ENCODE measurements around the gene ALG3. TPM values are rescaled to one million over a fixed set of nuclear protein-coding genes. Genes with fewer than 3 reads are reported as not detected.
A peak's percentile ranks its signal among the peaks of the same experiment; 100 is the strongest.

ALG3 gene
- polyA plus RNA-seq, 1 experiment, result 35.6 TPM

DNA sequence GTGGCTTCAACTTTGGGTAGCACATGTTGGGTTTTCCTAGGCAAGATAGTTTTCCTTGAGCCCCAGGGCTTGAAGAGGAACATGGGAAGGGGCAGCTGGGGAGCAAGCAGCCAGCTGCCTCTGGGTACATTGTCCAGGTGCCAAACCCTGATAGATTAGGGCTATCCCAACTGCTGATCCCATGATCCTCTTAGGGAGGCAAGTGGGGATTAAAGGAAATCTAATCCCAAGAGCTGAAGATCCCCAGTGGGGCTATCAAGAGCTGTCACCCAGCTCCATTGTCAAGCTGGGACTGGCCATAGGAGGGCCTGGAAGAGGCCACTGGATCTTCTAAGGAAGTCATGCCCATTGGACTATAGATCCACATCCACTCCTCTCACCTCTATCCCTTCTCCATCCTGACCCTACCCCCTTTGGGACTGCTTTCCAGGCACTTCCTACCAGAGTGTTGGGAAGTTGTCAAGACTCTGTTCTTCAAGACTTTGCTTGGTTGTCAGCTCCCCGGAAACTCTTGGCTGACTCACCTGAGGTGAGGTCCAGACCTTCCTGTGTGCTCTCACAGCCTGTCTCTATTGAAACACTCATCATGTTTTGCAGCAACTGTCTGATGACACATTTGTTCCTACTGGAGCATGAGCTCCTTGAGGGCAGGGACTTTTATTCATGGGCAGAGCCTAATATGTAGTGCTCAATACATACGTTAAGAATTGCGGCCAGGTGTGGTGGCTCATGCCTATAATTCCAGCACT lies 6.7 kb upstream of the ALG3 start:
- Histone ChIP-seq H3K27me3 (ENCODE audit: control insufficient read depth, insufficient read depth, low read length) (peaks cover 13% of the 10 kb centered on the region), H3K27ac (ENCODE audit: low read depth, low read length) (no peak overlapping the region), H3K9me3 (ENCODE audit: control insufficient read depth, insufficient read depth, low read length) (no peaks in the 10 kb centered on the region), H3K4me3 (ENCODE audit: low read depth, low read length) (no peak overlapping the region)
- CTCF ChIA-PET, result interaction anchor here (1.1 kb wide), 1 partner anchor 32 kb away, joined by 3 read pairs; no protein-coding TSS in a partner anchor
- no peak for DNase-seq (ENCODE audit: low read depth, low spot score)
- POLR2A ChIA-PET, result no interaction called here
- TF ChIP-seq, protein P1, sequence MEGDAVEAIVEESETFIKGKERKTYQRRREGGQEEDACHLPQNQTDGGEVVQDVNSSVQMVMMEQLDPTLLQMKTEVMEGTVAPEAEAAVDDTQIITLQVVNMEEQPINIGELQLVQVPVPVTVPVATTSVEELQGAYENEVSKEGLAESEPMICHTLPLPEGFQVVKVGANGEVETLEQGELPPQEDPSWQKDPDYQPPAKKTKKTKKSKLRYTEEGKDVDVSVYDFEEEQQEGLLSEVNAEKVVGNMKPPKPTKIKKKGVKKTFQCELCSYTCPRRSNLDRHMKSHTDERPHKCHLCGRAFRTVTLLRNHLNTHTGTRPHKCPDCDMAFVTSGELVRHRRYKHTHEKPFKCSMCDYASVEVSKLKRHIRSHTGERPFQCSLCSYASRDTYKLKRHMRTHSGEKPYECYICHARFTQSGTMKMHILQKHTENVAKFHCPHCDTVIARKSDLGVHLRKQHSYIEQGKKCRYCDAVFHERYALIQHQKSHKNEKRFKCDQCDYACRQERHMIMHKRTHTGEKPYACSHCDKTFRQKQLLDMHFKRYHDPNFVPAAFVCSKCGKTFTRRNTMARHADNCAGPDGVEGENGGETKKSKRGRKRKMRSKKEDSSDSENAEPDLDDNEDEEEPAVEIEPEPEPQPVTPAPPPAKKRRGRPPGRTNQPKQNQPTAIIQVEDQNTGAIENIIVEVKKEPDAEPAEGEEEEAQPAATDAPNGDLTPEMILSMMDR (IDR thresholded peaks at IDR 0.05; ENCODE audit: low read depth, low read length), result no peak

DNA sequence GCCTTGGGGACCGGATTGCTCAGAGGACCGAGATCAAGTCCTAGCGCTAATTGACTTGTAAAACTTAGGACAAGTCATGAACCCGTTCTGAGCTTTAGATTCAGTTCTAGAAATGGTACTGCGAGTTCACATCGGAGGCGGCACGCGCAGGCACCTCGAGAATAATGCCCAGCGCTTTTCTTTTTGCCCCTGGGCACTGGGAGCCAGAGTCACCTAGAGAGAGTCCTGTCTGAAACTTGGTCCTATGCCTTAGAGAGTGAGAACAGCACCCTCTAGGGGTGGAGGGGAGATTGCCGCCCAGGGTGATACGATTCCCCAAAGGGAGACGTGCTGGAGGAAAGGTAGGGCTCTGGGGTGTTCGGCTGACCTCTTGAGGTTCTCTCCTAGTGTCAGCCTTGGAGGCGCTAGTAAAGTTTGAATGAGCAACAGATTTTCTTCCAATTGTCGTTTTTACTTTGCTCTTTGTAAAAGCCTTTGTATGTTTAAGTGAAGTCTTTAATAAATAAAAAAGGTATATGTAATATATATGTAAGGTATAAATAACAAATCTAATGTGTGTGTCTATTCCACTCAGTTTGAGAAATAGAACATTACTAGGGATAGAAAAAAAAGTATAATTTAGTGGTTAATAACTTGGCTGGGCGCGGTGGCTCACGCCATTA lies 1.5 kb upstream of the ALG3 start:
- peak overlapping the region; percentile 88 for H3K4me3 ChIP-seq (ENCODE audit: low read depth, low read length)
- POLR2A ChIA-PET, result interaction anchor here (0.6 to 0.8 kb wide), 2 partner anchors 39 to 65 kb away, joined by 3 to 4 read pairs; no protein-coding TSS in a partner anchor
- TF ChIP-seq, protein P1 (IDR thresholded peaks at IDR 0.05; ENCODE audit: low read depth, low read length), result peak; percentile 97
- H3K27ac ChIP-seq (ENCODE audit: low read depth, low read length), result peak overlapping the region; percentile 68
- peak; percentile 61 for DNase-seq (ENCODE audit: low read depth, low spot score)
- H3K27me3 ChIP-seq (ENCODE audit: control insufficient read depth, insufficient read depth, low read length), result no peaks in the 10 kb centered on the region
- H3K9me3 ChIP-seq (ENCODE audit: control insufficient read depth, insufficient read depth, low read length), result peaks cover 4% of the 10 kb centered on the region; the same call in 1 of the 2 replicates
- CTCF ChIA-PET, result interaction anchor here (0.6 to 2.8 kb wide), 61 partner anchors 8 to 460 kb away, joined by 3 to 22 read pairs (median 4); partner anchors contain the start of genes ABCC5, ABCF3, CAMK2N2 and DVL3

DNA sequence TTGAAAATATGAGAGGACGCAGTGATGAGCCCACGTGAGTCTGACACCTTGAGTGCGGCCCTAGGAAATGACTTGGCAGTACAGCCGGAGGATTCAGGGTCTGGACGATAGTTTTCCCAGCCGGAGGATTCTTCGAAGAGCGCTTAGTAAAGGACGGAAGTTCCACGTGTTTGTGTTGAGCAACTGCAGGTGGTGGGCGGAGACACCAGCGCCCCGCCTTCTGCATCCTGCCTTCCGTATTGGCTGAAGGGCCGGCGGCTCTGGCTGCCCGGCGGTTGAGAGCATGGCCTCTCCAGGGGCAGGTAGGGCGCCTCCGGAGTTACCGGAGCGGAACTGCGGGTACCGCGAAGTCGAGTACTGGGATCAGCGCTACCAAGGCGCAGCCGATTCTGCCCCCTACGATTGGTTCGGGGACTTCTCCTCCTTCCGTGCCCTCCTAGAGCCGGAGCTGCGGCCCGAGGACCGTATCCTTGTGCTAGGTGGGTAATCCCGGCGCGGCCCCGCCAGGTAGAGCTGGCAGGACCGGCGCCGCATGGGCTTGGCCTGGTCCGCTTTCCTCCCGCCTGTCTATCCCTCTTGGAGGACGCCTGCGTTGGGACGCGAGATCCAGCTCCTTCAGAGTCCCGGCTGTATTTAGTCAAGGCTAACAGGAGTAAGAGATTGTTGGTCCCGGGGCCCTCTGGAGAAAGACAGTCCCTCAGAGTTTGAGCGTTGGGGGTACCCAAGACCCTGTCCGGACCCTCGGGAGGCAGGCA lies 827 bp upstream of the ALG3 start, which contains the start of gene EEF1AKMT4:
EEF1AKMT4 (plus strand) TSS at position 261 of the 755 bp plus-strand sequence; CDS start at position 284, 23 bp downstream.
- H3K4me3 ChIP-seq (ENCODE audit: low read depth, low read length), result peak within 1 kb of the TSS; percentile 88
- DNase-seq (ENCODE audit: low read depth, low spot score), result peak; percentile 97
- CTCF ChIA-PET, result interaction anchor here (0.6 to 2.8 kb wide), 62 partner anchors 9 to 459 kb away, joined by 3 to 22 read pairs (median 4); partner anchors contain the start of genes ABCC5, ABCF3, CAMK2N2 and DVL3
- POLR2A ChIA-PET, result interaction anchor here (0.6 to 0.8 kb wide), 2 partner anchors 38 to 66 kb away, joined by 3 to 4 read pairs; no protein-coding TSS in a partner anchor
- H3K27ac ChIP-seq (ENCODE audit: low read depth, low read length), result peak within 1 kb of the TSS; percentile 94
- H3K9me3 ChIP-seq (ENCODE audit: control insufficient read depth, insufficient read depth, low read length), result peaks cover 4% of the 10 kb centered on the region; the same call in 1 of the 2 replicates
- TF ChIP-seq, protein P1 (IDR thresholded peaks at IDR 0.05; ENCODE audit: low read depth, low read length), result peak; percentile 61
- no peaks in the 10 kb centered on the region for H3K27me3 ChIP-seq (ENCODE audit: control insufficient read depth, insufficient read depth, low read length)

DNA sequence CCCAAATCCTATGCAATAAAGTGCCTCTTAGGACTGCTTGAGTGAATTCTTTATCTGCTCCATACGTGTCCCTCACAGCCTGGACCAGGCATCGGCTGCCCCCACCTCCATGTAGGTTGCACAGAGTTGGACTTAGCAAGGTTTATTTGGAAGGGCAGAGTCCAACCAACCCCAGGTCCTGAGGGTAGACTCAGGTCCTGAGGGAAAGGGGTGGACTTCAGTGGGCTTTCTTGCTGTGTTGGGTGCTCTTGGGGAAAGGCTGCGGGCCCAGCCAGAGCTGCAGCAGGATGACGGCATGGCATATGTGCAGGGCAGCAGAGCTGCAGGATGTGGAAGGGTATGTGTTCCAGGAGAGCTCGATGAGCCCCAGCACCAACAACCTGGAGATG lies 6.5 kb downstream of the ALG3 start:
- H3K27ac ChIP-seq (ENCODE audit: low read depth, low read length), result no peak overlapping the region
- ChIA-PET POLR2A (no interaction called here), CTCF (interaction anchor here (2.1 kb wide), 1 partner anchor 347 kb away, joined by 4 read pairs; no protein-coding TSS in a partner anchor)
- H3K9me3 ChIP-seq (ENCODE audit: control insufficient read depth, insufficient read depth, low read length), result peaks cover 3% of the 10 kb centered on the region; the same call in 1 of the 2 replicates
- TF ChIP-seq, protein P1 (IDR thresholded peaks at IDR 0.05; ENCODE audit: low read depth, low read length), result no peak
- no peak for DNase-seq (ENCODE audit: low read depth, low spot score)
- H3K27me3 ChIP-seq (ENCODE audit: control insufficient read depth, insufficient read depth, low read length), result peaks cover 8% of the 10 kb centered on the region
- H3K4me3 ChIP-seq (ENCODE audit: low read depth, low read length), result no peak overlapping the region
